OCI-LY3 (cell line): ENCODE measurements around the gene KCNAB1.

Experiments used
- H2AFZ ChIP-seq: fragments of 200-600, 300-600 bp; shearing (Covaris generic); 2 replicates; pipeline ENCODE4 v1.6.0; 2014; ENCODE audit warnings: antibody characterized with exemption, low read depth, low read length
- H3K27ac ChIP-seq: fragments of 200-600, 300-600 bp; sonication (generic); 2 replicates; pipeline ENCODE4 v1.5.1; 2014; ENCODE audit warnings: mild to moderate bottlenecking, low read length, moderate library complexity, mixed read lengths
- H3K27me3 ChIP-seq: fragments of 200-600, 300-600 bp; sonication (generic); 2 replicates; pipeline ENCODE4 v1.6.1; 2014; ENCODE audit warnings: low read depth, low read length, mixed read lengths
- H3K36me3 ChIP-seq: fragments of 200-600, 300-600 bp; sonication (generic); replicated peaks from 2 replicates; pipeline ENCODE3; 2014; ENCODE audit warnings: low read depth, low read length, mixed read lengths
- H3K4me1 ChIP-seq: fragments of 300-600, 200-600 bp; sonication (generic); 2 replicates; pipeline ENCODE4 v1.6.1; 2014; ENCODE audit warnings: low read length, mixed read lengths
- H3K4me2 ChIP-seq: fragments of 200-600, 300-600 bp; sonication (generic); 2 replicates; pipeline ENCODE4 v1.6.1; 2014; ENCODE audit warnings: low read length, mixed read lengths
- H3K4me3 ChIP-seq: fragments of 300-600, 200-600 bp; sonication (generic); 2 replicates; pipeline ENCODE4 v1.5.1; 2014; ENCODE audit warnings: antibody characterized with exemption, mild to moderate bottlenecking, low read length, moderate library complexity
- H3K79me2 ChIP-seq: fragments of 300-600, 200-600 bp; shearing (Covaris generic); 2 replicates; pipeline ENCODE4 v1.6.1; 2014; ENCODE audit warnings: mild to moderate bottlenecking, low read length, mixed read lengths
- H3K9ac ChIP-seq: fragments of 300-600, 200-600 bp; shearing (Covaris generic); 2 replicates; pipeline ENCODE4 v1.6.0; 2014; ENCODE audit warnings: mild to moderate bottlenecking, low read length, moderate library complexity
- H3K9me3 ChIP-seq: fragments of 200-600, 300-600 bp; shearing (Covaris generic); 2 replicates; pipeline ENCODE4 v1.6.1; 2014; ENCODE audit warnings: low read length, mixed read lengths; ENCODE audit not compliant: insufficient read depth
- H4K20me1 ChIP-seq: fragments of 200-600, 300-600 bp; sonication (generic); 2 replicates; pipeline ENCODE4 v1.6.1; 2016; ENCODE audit warnings: low read length, mixed read lengths; ENCODE audit not compliant: insufficient read depth
- CTCF ChIP-seq: fragments of 200-600, 300-600 bp; sonication (generic); IDR thresholded peaks from 2 replicates; pipeline ENCODE4 v1.5.1; 2014; ENCODE audit warnings: antibody characterized with exemption, low read length, low read depth
- EZH2phosphoT487 ChIP-seq: fragments of 200-600 bp; shearing (Covaris generic); IDR thresholded peaks from 2 replicates; pipeline ENCODE4 v1.6.1; 2018; ENCODE audit warnings: antibody characterized with exemption, mixed run types, low read depth

KCNAB1 gene

GRCh38 chr3:156300371-156300770 lies 180.0 kb downstream of the KCNAB1 start:
- Histone ChIP-seq H4K20me1 (no peaks in the 10 kb centered on the region), H3K4me3 (no peak overlapping the region), H3K27ac (no peak overlapping the region), H2AFZ (no peak overlapping the region), H3K79me2 (no peaks in the 10 kb centered on the region), H3K9ac (no peak overlapping the region), H3K4me1 (no peaks in the 10 kb centered on the region), H3K4me2 (no peak overlapping the region), H3K27me3 (no peaks in the 10 kb centered on the region), H3K9me3 (no peaks in the 10 kb centered on the region), H3K36me3 (no peaks in the 10 kb centered on the region)
- no peak for TF ChIP-seq CTCF
- TF ChIP-seq EZH2phosphoT487 = no peak

DNA sequence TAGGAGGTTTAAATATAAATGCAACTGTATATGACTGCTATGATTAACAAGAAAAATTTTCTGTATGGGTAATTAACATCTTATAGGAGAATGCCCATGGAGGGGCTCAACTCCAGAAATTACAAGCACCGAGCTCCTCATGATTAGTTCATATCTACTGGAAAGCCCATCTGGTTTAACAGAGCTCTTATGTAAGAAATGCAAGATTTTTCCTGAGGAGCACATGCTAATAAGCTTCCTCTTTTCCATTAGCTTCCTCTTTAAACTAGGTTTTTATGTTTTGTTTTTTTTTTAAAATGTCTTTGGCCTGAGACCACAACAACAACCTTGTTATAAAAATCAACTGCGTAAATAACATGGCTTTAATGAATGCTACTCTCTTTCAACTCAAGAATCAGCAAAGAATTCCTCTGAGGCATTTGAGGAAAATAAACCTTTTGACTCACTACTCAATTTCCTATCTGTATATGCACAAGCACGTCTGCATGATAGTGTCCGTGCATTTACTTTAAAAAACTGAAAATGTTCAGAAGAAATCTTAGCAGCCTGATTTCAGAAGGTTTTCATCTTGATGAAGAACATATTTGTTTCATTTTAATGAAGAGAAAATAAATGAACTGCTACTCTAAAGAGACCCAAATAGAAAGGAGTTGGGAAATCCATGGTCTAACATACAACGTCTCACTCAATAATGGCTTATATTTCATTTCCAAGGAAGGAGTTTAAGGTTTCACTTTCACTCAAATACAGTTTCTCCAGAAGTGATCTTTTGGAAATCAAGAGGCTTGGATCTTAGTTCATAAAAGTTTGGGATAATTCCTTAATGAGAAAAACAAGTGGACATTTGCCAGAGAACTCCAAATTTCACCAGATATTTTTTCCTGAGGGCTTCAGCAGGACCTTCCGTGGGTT lies 180.8 kb downstream of the KCNAB1 start:
- H3K4me2 ChIP-seq = no peak overlapping the region
- H3K36me3 ChIP-seq = no peaks in the 10 kb centered on the region
- no peak for TF ChIP-seq CTCF
- H3K79me2 ChIP-seq = no peaks in the 10 kb centered on the region
- no peaks in the 10 kb centered on the region for H4K20me1 ChIP-seq
- no peaks in the 10 kb centered on the region for H3K4me1 ChIP-seq
- no peak overlapping the region for H3K4me3 ChIP-seq
- no peak overlapping the region for H2AFZ ChIP-seq
- no peak overlapping the region for H3K27ac ChIP-seq
- H3K9ac ChIP-seq = no peak overlapping the region
- H3K9me3 ChIP-seq = no peaks in the 10 kb centered on the region
- H3K27me3 ChIP-seq = no peaks in the 10 kb centered on the region

DNA sequence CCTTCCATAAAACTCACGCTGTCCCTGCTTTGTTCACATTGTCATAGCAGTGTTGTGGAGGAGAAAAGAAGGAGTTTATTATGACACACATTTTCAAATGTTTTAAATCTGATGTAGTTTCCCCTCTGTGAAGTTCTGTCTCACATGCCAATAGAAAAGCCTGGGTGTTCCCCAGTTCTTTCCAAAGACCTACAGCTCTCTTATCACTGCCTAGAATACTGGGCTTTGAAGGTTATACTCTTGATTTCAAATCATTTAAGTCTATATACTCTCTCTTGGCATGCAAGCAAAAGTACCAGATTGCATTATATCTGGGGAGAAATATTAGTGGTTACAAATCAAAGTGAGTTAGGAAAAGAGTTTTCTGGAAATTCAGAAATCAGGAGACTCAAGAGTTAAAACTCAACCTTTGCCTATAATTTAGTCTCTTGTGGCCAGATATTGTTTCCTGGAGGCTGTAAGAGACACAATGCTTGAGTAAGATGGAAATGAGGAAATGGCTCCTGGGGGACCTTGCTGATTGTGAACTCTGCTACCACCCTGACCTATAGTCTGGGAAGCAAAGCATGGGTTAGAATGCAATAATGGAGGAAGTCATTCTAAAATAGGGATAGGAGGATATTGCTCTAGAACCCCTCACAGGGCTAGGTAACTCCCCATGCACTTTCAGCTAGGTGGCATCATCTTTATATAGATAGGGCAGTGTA lies 182.8 kb downstream of the KCNAB1 start:
- Histone ChIP-seq H3K9me3 (no peaks in the 10 kb centered on the region), H3K9ac (no peak overlapping the region), H3K36me3 (no peaks in the 10 kb centered on the region), H3K4me2 (no peak overlapping the region), H3K4me1 (no peaks in the 10 kb centered on the region), H3K79me2 (no peaks in the 10 kb centered on the region), H3K27me3 (no peaks in the 10 kb centered on the region), H4K20me1 (no peaks in the 10 kb centered on the region), H3K4me3 (no peak overlapping the region), H2AFZ (no peak overlapping the region), H3K27ac (no peak overlapping the region)
- no peak for TF ChIP-seq EZH2phosphoT487
- TF ChIP-seq CTCF = no peak

GRCh38 chr3:156304406-156304805 lies 184.0 kb downstream of the KCNAB1 start:
- H4K20me1 ChIP-seq = no peaks in the 10 kb centered on the region
- H3K27me3 ChIP-seq = no peaks in the 10 kb centered on the region
- no peak overlapping the region for H3K9ac ChIP-seq
- no peak for TF ChIP-seq CTCF
- no peak for TF ChIP-seq EZH2phosphoT487
- no peaks in the 10 kb centered on the region for H3K79me2 ChIP-seq
- no peak overlapping the region for H3K4me3 ChIP-seq
- no peak overlapping the region for H2AFZ ChIP-seq
- H3K4me2 ChIP-seq = no peak overlapping the region
- no peaks in the 10 kb centered on the region for H3K4me1 ChIP-seq
- H3K36me3 ChIP-seq = no peaks in the 10 kb centered on the region
- no peak overlapping the region for H3K27ac ChIP-seq
- H3K9me3 ChIP-seq = no peaks in the 10 kb centered on the region
